ENCODE results near the gene CCDC181.

GRCh38 chr1:169466259-169467230 is 39.3 kb upstream of the CCDC181 start:
- no peak for TF ChIP-seq SUZ12 (IDR thresholded peaks at IDR 0.05; ENCODE audit: extremely low read depth, insufficient read depth, insufficient read length)
- TF ChIP-seq ZNF274 (IDR thresholded peaks at IDR 0.05; ENCODE audit: low read depth, low read length), result no peak

Data from NT2/D1 (cell line).